Epithelial cell of proximal tubule (primary cell): ENCODE data around the gene DNAAF5. TPM values are rescaled to one million over a fixed set of nuclear protein-coding genes. Genes with fewer than 3 reads are reported as not detected.
A peak's percentile ranks its signal among the peaks of the same experiment; 100 is the strongest.

Source experiments
- DNase-seq: peaks from one replicate; pipeline ENCODE4 v3.0.0-alpha.2; 2011; ENCODE audit warnings: low read depth
- H3K4me3 ChIP-seq: 2 replicates; pipeline ENCODE4 v1.5.1; 2011; ENCODE audit warnings: low read depth, mild to moderate bottlenecking, low read length
- CTCF ChIP-seq: conservative IDR thresholded peaks from 2 replicates; pipeline ENCODE4 v1.5.1; 2012; ENCODE audit warnings: low read depth, mild to moderate bottlenecking, low read length
- total RNA-seq: library from RNA; depleted of rRNA; stranded (reverse); fragments of >200 nt; gene quantifications from 2 replicates; pipeline ENCODE4 v1.2.3, GENCODE V29; 2015

DNAAF5 gene
- total RNA-seq, 1 donor from 2014 or later: 64.1 TPM

- no peak overlapping the region for H3K4me3 ChIP-seq
Observed at GRCh38 chr7:730501-731439, 4.3 kb downstream of the DNAAF5 start.

GRCh38 chr7:731440-732085 lies 5.1 kb downstream of the DNAAF5 start:
- TF ChIP-seq CTCF: no peak
- no peak overlapping the region for H3K4me3 ChIP-seq
- no peak for DNase-seq

More at GRCh38 chr7:730501-731439, 4.3 kb downstream of the DNAAF5 start:
- no peak for TF ChIP-seq CTCF
- DNase-seq: no peak

DNA sequence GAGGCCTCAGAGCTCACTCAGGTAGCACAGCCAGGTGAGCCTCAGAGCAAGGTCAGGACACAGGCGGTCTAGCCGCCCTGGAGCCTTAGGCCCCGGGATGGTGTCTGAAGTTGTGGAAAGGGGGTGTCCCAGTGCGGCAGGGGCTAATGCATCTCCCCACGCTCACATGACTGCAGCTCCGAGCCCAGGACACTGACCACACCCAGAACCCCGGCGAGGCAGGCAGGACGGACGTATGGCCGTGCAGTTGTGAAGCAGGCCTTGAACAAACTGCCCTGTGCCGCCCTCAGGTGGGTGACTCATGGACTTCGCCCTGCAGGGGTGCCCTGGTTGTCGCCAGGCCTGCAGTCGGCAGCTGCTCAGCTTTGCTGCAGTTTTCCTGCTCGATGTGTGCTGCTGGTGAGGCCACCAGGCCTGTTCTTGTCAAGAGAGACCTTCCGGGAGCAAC lies 5.6 kb downstream of the DNAAF5 start:
- DNase-seq: no peak
- no peak overlapping the region for H3K4me3 ChIP-seq
- peak; percentile 48 for TF ChIP-seq CTCF

GRCh38 chr7:732556-732955 lies 6.1 kb downstream of the DNAAF5 start:
- H3K4me3 ChIP-seq: no peak overlapping the region
- DNase-seq: no peak
- TF ChIP-seq CTCF: no peak

- no peak for DNase-seq
- H3K4me3 ChIP-seq: no peak overlapping the region
- TF ChIP-seq CTCF: no peak
Observed at GRCh38 chr7:734214-734613, 7.7 kb downstream of the DNAAF5 start.

DNA sequence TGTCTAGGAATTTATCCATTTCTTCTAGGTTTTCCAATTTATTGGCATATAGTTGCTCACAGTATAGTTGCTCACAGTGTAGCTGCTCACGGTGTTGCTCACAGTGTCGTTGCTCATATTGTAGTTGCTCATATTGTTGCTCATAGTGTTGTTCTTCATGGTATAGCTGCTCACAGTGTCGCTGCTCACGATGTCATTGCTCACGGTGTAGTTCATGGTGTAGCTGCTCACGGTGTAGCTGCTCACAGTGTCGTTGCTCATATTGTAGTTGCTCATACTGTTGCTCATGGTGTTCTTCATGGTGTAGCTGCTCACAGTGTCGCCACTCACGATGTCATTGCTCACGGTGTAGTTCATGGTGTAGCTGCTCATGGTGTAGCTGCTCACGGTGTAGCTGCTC lies 8.3 kb downstream of the DNAAF5 start:
- no peak for TF ChIP-seq CTCF
- DNase-seq: no peak
- no peak overlapping the region for H3K4me3 ChIP-seq
